Suppressor macrophage treated with lipopolysaccharide for 1 hour (primary cell): Measurements from ENCODE around the gene SNX9.
"Not testable (repeated sequence)": the region's sequence is repeated elsewhere in the genome, so short reads cannot be mapped to it uniquely, and the experiment has no call there.

ENCODE experiments used
- DNase-seq, 3 donors: peaks; one replicate each; pipeline ENCODE4 v3.0.0-alpha.2; 2020 to 2022

The SNX9 gene

GRCh38 chr6:157929076-157929475, 106.0 kb downstream of the SNX9 start:
- no peak for DNase-seq

DNA sequence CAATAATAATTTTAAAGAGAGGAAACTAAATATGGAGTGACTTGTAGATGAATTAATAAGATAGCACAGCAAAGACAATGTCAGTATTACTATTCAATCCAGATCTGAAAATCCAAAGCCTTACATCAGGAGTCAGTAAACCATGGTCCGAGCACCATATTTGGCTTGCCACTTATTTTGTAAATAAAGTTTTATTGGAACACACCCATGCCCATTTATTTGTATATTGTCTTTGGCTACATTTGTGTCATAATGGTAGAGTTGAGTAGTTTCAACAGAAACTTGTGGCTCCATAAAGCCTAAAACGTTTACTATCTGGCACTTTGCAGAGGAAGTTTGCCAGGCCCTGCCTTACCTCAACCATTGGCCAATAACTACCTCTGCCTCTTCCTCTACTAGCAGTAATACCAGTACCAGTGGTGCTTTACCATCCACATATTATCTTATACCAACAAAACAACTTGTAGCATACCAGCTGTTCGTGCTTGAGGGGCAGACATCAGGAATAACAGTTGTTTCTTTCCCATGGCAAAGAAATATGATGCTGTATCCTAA, 106.8 kb downstream of the SNX9 start:
- DNase-seq = no peak

DNA sequence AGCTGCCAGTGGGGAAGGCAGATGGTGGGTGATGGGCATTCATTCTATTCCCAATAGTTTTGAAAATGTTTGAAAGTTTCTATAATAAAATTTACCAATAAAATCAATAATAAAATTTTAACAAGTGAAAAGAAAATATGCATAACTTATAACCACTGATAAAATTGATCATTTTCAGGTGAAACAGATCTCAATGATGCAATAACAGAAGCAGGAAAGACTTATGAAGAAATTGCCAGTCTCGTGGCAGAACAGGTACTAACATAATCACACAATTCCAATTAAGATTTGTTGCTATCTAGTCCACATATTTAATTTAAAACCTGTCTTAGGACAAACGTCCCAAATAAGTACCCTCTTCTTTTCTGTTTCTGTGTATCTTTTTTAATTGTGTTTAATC, 112.7 kb downstream of the SNX9 start:
- DNase-seq = no peak

- no peak for DNase-seq
Observed at GRCh38 chr6:157937318-157937717, 114.3 kb downstream of the SNX9 start.

- no peak for DNase-seq
Observed at GRCh38 chr6:157937916-157938315, 114.9 kb downstream of the SNX9 start.

- not testable (repeated sequence) for DNase-seq
Observed at GRCh38 chr6:157940375-157941036, 117.5 kb downstream of the SNX9 start.

- no peak for DNase-seq
Observed at GRCh38 chr6:157941101-157941863, 118.2 kb downstream of the SNX9 start.

- DNase-seq = no peak
Observed at GRCh38 chr6:157942351-157942750, 119.3 kb downstream of the SNX9 start.

DNA sequence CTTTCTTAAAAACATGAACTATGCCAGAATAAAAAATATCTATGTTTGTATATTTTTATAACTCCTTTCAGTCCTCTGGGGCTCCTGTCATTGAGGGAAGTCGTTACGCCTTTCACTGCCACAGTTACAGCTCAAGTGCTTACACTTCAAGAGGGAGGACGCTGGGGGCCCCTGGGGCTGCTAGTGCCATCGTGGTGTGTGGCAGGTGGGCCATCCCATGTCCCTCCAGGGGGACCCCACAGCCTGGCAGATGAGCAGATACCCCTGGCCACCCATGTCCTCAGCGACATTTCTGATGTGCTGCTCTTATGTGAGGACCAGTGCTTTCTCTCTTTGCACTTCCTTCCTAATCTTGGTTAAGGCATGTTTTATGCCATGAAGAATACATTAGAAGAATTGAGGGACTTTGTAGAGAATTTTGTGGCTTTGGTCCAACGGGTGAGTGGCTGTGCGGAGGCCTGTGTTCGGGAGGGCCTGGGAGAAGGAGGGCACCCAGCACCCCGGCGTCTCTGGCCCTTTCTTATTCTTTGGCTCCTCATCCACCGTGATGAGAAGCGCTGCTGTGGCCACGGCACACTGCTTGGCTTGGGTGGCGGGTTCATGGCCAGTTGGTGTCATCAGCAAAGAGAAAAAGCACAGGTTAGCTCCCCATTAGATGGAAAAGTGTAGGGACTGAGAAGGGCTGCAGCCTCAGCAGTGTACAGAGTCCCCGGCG, 120.4 kb downstream of the SNX9 start:
- DNase-seq = no peak

GRCh38 chr6:157943964-157944283, 120.9 kb downstream of the SNX9 start:
- DNase-seq = no peak

DNA sequence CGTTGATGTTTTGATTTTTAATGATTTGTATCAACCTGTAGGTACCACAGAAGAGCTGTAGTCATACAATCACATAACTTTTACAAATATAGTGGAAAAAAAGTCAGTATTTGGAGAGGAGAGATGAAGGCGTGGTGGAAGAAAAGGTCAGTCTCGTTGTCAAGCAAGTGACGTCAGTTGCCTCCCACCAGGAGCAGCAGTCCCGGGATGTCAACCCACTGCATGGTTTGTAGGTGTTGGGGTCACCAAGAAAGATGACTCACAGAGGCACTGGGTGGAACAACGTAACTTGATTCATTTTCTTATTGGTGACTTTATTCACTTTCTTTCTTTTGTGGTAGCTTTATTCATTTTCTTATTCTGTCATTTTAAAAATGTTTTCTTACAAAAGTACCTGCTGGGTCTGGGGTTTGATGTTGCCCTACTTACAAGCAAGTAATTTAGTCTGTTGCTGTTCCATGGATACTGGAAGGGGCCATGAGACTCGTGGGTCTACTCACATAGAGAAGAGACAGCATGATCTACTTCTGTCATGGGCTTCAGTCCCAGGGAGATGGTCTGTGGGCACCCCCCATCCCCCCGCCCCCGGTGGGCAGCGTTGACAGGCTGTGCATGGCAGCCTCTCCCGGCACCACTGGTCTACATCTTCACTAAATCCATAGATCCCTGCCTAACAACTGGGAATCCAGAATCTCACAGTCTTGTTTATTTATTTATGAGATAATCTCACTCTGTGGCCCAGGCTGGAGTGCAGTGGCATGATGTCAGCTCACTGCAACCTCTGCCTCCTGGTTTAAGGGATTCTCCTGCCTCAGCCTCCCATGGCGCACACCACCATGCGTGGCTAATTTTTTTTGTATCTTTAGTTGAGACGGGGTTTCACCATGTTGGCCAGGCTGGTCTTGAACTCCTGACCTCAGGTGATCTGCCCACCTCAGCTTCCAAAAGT, 122.2 kb downstream of the SNX9 start:
- no peak for DNase-seq

DNA sequence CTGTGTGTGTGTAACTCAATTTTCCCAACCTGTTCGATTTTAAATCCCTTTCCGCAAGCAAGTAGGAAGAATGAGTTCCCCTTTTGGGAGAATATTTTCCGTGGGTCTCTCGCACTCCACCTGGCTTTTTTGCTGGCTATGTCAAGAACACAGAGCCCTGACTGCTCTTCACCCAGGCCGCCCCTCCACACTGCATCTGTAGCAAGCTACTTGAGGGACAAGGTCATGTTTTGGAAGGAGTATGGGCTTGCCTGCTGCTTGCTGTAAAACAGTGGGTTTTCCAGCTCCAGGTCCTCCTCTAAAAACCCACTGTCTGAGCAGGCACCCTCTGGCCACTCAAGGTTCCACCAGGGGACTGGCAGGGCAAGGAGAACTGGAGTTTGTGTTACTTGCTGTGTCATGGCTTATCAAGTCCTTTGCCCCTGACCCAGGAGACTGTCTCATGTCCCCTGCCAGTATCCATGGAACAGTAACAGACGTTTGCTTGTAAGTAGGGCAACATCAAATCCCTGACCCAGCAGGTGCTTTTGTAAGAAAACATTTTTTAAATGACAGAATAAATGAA, 123.1 kb downstream of the SNX9 start:
- no peak for DNase-seq

GRCh38 chr6:157946865-157947532, 124.0 kb downstream of the SNX9 start:
- DNase-seq = no peak

DNA sequence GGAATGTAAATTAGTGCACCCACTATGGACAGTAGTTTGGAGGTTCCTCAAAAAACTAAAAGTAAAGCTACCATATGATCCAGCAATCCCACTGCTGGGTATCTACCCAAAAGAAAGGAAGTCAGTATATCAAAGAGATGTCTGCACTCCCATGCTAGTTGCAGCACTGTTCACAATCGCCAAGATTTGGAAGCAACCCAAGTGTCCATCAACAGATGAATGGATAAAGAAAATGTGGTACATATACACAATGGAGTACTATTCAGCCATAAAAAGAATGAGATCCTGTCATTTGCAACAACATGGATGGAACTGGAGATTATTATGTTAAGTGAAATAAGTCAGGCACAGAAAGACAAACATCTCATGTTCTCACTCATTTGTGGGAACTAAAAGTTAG, 127.9 kb downstream of the SNX9 start:
- DNase-seq = not testable (repeated sequence)

GRCh38 chr6:157951828-157952227, 128.8 kb downstream of the SNX9 start:
- DNase-seq = no peak

GRCh38 chr6:157952861-157953351, 129.9 kb downstream of the SNX9 start:
- no peak for DNase-seq

- DNase-seq = no peak
Observed at GRCh38 chr6:157953580-157954091, 130.6 kb downstream of the SNX9 start.

GRCh38 chr6:157954150-157955117, 131.4 kb downstream of the SNX9 start:
- peak in 1 of 3 donors; percentile 25 for DNase-seq

GRCh38 chr6:157955675-157956074, 132.6 kb downstream of the SNX9 start:
- no peak for DNase-seq

DNA sequence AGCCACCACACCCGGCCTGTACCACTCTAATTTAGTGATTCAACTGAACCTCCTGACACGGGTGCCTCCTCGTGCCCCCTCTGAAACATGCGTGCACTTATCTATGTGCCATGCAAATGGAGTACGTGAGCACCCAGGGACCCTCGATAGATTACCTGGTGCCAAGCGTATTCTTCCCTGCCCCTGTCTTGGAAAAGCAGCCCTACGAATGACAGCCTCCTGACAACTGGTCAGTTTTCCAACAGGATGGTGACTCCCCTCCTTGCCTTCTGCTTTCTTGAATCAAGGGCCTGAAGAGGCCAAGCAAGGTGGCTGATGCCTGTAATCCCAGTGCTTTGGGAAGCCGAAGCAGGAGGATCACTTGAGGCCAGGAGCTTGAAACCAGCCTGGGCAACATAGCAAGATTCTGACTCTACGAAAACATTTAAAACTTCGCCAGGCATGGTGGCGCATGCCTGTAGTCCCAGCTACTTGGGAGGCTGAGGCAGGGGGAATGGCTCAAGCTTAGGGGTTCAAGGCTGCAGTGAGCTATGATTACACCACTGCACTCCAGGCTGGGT, 133.2 kb downstream of the SNX9 start:
- DNase-seq = no peak
